ENCODE data around the gene TMEM187.

- TF ChIP-seq, protein P1, sequence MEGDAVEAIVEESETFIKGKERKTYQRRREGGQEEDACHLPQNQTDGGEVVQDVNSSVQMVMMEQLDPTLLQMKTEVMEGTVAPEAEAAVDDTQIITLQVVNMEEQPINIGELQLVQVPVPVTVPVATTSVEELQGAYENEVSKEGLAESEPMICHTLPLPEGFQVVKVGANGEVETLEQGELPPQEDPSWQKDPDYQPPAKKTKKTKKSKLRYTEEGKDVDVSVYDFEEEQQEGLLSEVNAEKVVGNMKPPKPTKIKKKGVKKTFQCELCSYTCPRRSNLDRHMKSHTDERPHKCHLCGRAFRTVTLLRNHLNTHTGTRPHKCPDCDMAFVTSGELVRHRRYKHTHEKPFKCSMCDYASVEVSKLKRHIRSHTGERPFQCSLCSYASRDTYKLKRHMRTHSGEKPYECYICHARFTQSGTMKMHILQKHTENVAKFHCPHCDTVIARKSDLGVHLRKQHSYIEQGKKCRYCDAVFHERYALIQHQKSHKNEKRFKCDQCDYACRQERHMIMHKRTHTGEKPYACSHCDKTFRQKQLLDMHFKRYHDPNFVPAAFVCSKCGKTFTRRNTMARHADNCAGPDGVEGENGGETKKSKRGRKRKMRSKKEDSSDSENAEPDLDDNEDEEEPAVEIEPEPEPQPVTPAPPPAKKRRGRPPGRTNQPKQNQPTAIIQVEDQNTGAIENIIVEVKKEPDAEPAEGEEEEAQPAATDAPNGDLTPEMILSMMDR (IDR thresholded peaks at IDR 0.05): no peak
- TF ChIP-seq POLR2A (IDR thresholded peaks at IDR 0.05): no peak
Observed at GRCh38 chrX:153931151-153931550, 41.4 kb upstream of the TMEM187 start.

Data from heart left ventricle (tissue), 13 donors.